PC-3 (cell line): Measurements from ENCODE around the gene PRPF31.

ENCODE experiments used
- CTCF ChIP-seq: fragments of 300-600 bp; sonication (generic); conservative IDR thresholded peaks from 2 replicates; pipeline ENCODE4 v1.5.1; 2017; ENCODE audit warnings: antibody characterized with exemption, low read depth, mild to moderate bottlenecking, low read length
- EZH2 ChIP-seq: fragments of 300-600 bp; sonication (generic); IDR thresholded peaks from one replicate; pipeline ENCODE4 v1.6.1; 2017; ENCODE audit warnings: antibody characterized with exemption, mild to moderate bottlenecking, low read length; ENCODE audit not compliant: unreplicated experiment
- EZH2phosphoT487 ChIP-seq: fragments of 300-600 bp; sonication (generic); IDR thresholded peaks from 2 replicates; pipeline ENCODE4 v1.6.1; 2018; ENCODE audit warnings: mild to moderate bottlenecking, antibody characterized with exemption, low read length, borderline replicate concordance

- TF ChIP-seq CTCF (no peak), EZH2 (no peak), EZH2phosphoT487 (no peak)
Measured at GRCh38 chr19:54169149-54169740, 53.7 kb downstream of the PRPF31 start.
